Testis (tissue), 2 donors: Measurements from ENCODE around the gene SMOC1.

Source experiments
- CTCF ChIP-seq, 3 experiments: fragments of 450-650 bp in 2 of 3; fragments of 200-600 bp in 1 of 3; sonication (generic) in 1 of 3; IDR thresholded peaks; one replicate each; pipeline ENCODE4 v1.5.1; 2016 to 2019; ENCODE audit warnings: antibody characterized with exemption in 3 of 3, mild to moderate bottlenecking in 2 of 3, moderate library complexity in 1 of 3
- POLR2A ChIP-seq: fragments of 450-650 bp; IDR thresholded peaks from one replicate; pipeline ENCODE4 v1.6.1; 2017; ENCODE audit warnings: antibody characterized with exemption, mild to moderate bottlenecking, moderate library complexity

- TF ChIP-seq CTCF (IDR thresholded peaks at IDR 0.05): no peak
- TF ChIP-seq POLR2A: no peak
Measured at GRCh38 chr14:69987406-69988121, 108.3 kb downstream of the SMOC1 start.
